PC-9 (cell line): Measurements from ENCODE around the gene TEKT2. TPM values are rescaled to one million over a fixed set of nuclear protein-coding genes. Genes with fewer than 3 reads are reported as not detected.

Source experiments
- BruUV-seq: library from RNA; stranded (reverse); fragments of 400-500 nt; replicated peaks from 2 replicates; lab custom pipeline; 2021; lab: Mats Ljungman, UMichigan
- CTCF ChIA-PET: fragments of 300-600 bp; sonication (Branson Sonifier 250); formaldehyde crosslinking; loops from one replicate; lab custom pipeline; 2022; ENCODE audit warnings: antibody characterized with exemption; lab: Charles Lee
- POLR2A ChIA-PET: fragments of 300-600 bp; sonication (Branson Sonifier 250); formaldehyde crosslinking; loops from one replicate; lab custom pipeline; 2022; ENCODE audit warnings: antibody characterized with exemption; ENCODE audit not compliant: unreplicated experiment; lab: Charles Lee
- DNase-seq, 2 experiments: peaks; one replicate each; pipeline versions ENCODE4 v3.0.0 to v3.0.0-alpha.2; 2015 to 2022; ENCODE audit warnings: mixed read lengths in 1 of 2
- H2AFZ ChIP-seq: fragments of 200-600 bp; sonication (generic); 2 replicates; pipeline ENCODE4 v1.8.1; 2017; ENCODE audit warnings: antibody characterized with exemption
- H3F3A ChIP-seq: fragments of 200-600 bp; sonication (generic); 2 replicates; pipeline ENCODE4 v1.8.1; 2017; ENCODE audit warnings: antibody characterized with exemption, mild to moderate bottlenecking, low read depth; ENCODE audit not compliant: insufficient read depth
- H3K27ac ChIP-seq: fragments of 200-600 bp; sonication (generic); 2 replicates; pipeline ENCODE4 v1.6.1; 2016; ENCODE audit warnings: mixed run types
- H3K27me3 ChIP-seq: fragments of 200-600 bp; sonication (generic); 2 replicates; pipeline ENCODE4 v1.6.1; 2016; ENCODE audit warnings: low read depth, mixed run types; ENCODE audit not compliant: insufficient read depth
- H3K36me3 ChIP-seq: fragments of 200-600 bp; sonication (generic); 2 replicates; pipeline ENCODE4 v1.6.1; 2016; ENCODE audit warnings: low read depth, mixed run types
- H3K4me1 ChIP-seq: fragments of 200-600 bp; sonication (generic); replicated peaks from 2 replicates; pipeline ENCODE4 v1.6.1; 2016; ENCODE audit warnings: mixed run types; ENCODE audit not compliant: insufficient read depth
- H3K4me2 ChIP-seq: fragments of 200-600 bp; sonication (generic); 2 replicates; pipeline ENCODE4 v1.6.1; 2017; ENCODE audit warnings: mixed run types
- H3K4me3 ChIP-seq: fragments of 200-600 bp; sonication (generic); 2 replicates; pipeline ENCODE4 v1.6.1; 2016; ENCODE audit warnings: mixed run types
- H3K79me2 ChIP-seq: fragments of 200-600 bp; sonication (generic); 2 replicates; pipeline ENCODE4 v1.6.1; 2017; ENCODE audit warnings: low read depth, mixed run types
- H3K9me2 ChIP-seq: fragments of 200-600 bp; sonication (generic); 2 replicates; pipeline ENCODE4 v1.8.1; 2017; ENCODE audit warnings: mild to moderate bottlenecking; ENCODE audit not compliant: insufficient read depth
- H3K9me3 ChIP-seq: fragments of 200-600 bp; sonication (generic); 2 replicates; pipeline ENCODE4 v1.8.1; 2016; ENCODE audit warnings: low read depth; ENCODE audit not compliant: insufficient read depth
- H4K20me1 ChIP-seq: fragments of 200-600 bp; sonication (generic); 2 replicates; pipeline ENCODE4 v1.8.1; 2017; ENCODE audit not compliant: insufficient read depth
- CTCF ChIP-seq: fragments of 200-600 bp; sonication (generic); conservative IDR thresholded peaks from 2 replicates; pipeline ENCODE4 v1.6.1; 2017; ENCODE audit warnings: mixed run types, antibody characterized with exemption, mild to moderate bottlenecking, moderate library complexity
- EZH2 ChIP-seq: fragments of 200-600 bp; sonication (generic); IDR thresholded peaks from 2 replicates; pipeline ENCODE4 v1.8.0; 2017; ENCODE audit warnings: antibody characterized with exemption, low read depth
- intact Hi-C: fragments of 100-400 bp; cut with micrococcal nuclease; formaldehyde crosslinking; loops from one replicate; pipeline ENCODE4 v1.10.0; 2022; ENCODE audit not compliant: unreplicated experiment
- total RNA-seq: library from RNA; stranded (reverse); gene quantifications from 2 replicates; pipeline ENCODE4 v1.2.3, GENCODE V29; 2021

The TEKT2 gene
- total RNA-seq, 1 experiment from 2014 or later: 1.1 TPM

GRCh38 chr1:36112823-36113222 lies 28.9 kb downstream of the TEKT2 start:
- ChIA-PET POLR2A (interaction anchor here (0.6 kb wide), 1 partner anchor 136 kb away, joined by 5 read pairs; no protein-coding TSS in a partner anchor), CTCF (no interaction called here)
- peaks cover 17% of the 10 kb centered on the region for H3K4me1 ChIP-seq
- peaks cover 5% of the 10 kb centered on the region; the same call in 1 of the 2 replicates for H3F3A ChIP-seq
- H4K20me1 ChIP-seq: no peaks in the 10 kb centered on the region; the same call in 1 of the 2 replicates
- no peaks in the 10 kb centered on the region for H3K36me3 ChIP-seq
- intact Hi-C loops: no loop called here
- H3K27me3 ChIP-seq: no peaks in the 10 kb centered on the region
- no peak for DNase-seq
- no TSS peak for BruUV-seq
- no peaks in the 10 kb centered on the region for H3K9me2 ChIP-seq
- H2AFZ ChIP-seq: no peak overlapping the region
- H3K79me2 ChIP-seq: no peaks in the 10 kb centered on the region
- no peak overlapping the region for H3K4me3 ChIP-seq
- H3K27ac ChIP-seq: no peak overlapping the region
- TF ChIP-seq EZH2 (no peak), CTCF (no peak)
- no peaks in the 10 kb centered on the region for H3K9me3 ChIP-seq
- H3K4me2 ChIP-seq: no peak overlapping the region

DNA sequence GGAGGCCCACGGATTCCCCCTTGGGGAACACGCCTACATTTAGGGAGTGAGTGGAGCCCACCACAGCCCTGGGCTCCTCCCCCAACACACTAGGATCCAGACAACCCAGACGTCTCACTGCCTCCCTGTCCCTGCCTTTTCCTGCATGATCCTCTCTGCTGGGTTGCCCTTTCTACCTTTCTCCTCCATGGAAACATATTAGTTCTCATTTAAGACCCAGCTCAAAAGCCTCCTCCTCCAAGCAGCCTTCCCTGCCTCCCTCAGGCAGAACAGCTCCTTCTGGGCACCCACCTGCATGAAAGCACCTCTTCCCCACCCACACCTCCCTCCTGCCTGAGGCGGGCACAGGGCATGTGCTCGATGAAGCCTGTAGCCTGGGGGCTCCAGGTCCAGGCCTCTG lies 30.5 kb downstream of the TEKT2 start:
- TF ChIP-seq EZH2 (no peak), CTCF (no peak)
- H3K36me3 ChIP-seq: no peaks in the 10 kb centered on the region
- H3K4me3 ChIP-seq: no peak overlapping the region
- intact Hi-C loops: no loop called here
- no TSS peak for BruUV-seq
- H2AFZ ChIP-seq: no peak overlapping the region
- H3K79me2 ChIP-seq: no peaks in the 10 kb centered on the region
- H3K4me1 ChIP-seq: peaks cover 8% of the 10 kb centered on the region
- no peak overlapping the region for H3K27ac ChIP-seq
- H3K9me2 ChIP-seq: no peaks in the 10 kb centered on the region
- no peak overlapping the region for H3K4me2 ChIP-seq
- no peaks in the 10 kb centered on the region for H3K9me3 ChIP-seq
- POLR2A ChIA-PET: interaction anchor here (0.5 to 0.6 kb wide), 2 partner anchors 74 to 110 kb away, joined by 3 to 6 read pairs; partner anchors contain the start of gene THRAP3
- no peaks in the 10 kb centered on the region for H3K27me3 ChIP-seq
- DNase-seq: no peak
- no peaks in the 10 kb centered on the region; the same call in 1 of the 2 replicates for H4K20me1 ChIP-seq
- peaks cover 5% of the 10 kb centered on the region; the same call in 1 of the 2 replicates for H3F3A ChIP-seq
- CTCF ChIA-PET: no interaction called here

GRCh38 chr1:36115200-36115669 lies 31.3 kb downstream of the TEKT2 start:
- H2AFZ ChIP-seq: no peak overlapping the region
- H3K9me2 ChIP-seq: no peaks in the 10 kb centered on the region
- intact Hi-C loops: no loop called here
- no peaks in the 10 kb centered on the region; the same call in 1 of the 2 replicates for H4K20me1 ChIP-seq
- no peak overlapping the region for H3K27ac ChIP-seq
- POLR2A ChIA-PET: interaction anchor here (0.6 kb wide), 1 partner anchor 82 kb away, joined by 4 read pairs; no protein-coding TSS in a partner anchor
- peak in 1 of 2 experiments; percentile 17 for DNase-seq
- no peak overlapping the region for H3K4me3 ChIP-seq
- no peaks in the 10 kb centered on the region for H3K79me2 ChIP-seq
- no peaks in the 10 kb centered on the region for H3K36me3 ChIP-seq
- CTCF ChIA-PET: no interaction called here
- no peak overlapping the region for H3K4me2 ChIP-seq
- 0 out of 2 replicates have a peak, but pooled peaks cover 3% of the 10 kb centered on the region for H3K4me1 ChIP-seq
- H3K9me3 ChIP-seq: no peaks in the 10 kb centered on the region
- H3K27me3 ChIP-seq: no peaks in the 10 kb centered on the region
- no TSS peak for BruUV-seq
- no peak for TF ChIP-seq CTCF
- TF ChIP-seq EZH2: no peak
- 0 out of 2 replicates have a peak, but pooled peaks cover 5% of the 10 kb centered on the region for H3F3A ChIP-seq
